Gastroesophageal sphincter (tissue), 3 donors: Measurements from ENCODE around the gene ARNT2.
"Not testable (repeated sequence)": the region's sequence is repeated elsewhere in the genome, so short reads cannot be mapped to it uniquely, and the experiment has no call there.

Experiments
- CTCF ChIP-seq, 4 experiments: fragments of 200-600 bp in 2 of 4; fragments of 450-650 bp in 2 of 4; sonication (generic) in 1 of 4; IDR thresholded peaks; one replicate each; pipeline ENCODE4 v1.5.1; 2017 to 2019; ENCODE audit warnings: antibody characterized with exemption in 4 of 4, mild to moderate bottlenecking in 2 of 4, moderate library complexity in 2 of 4
- EP300 ChIP-seq: sonication (generic); formaldehyde crosslinking; IDR thresholded peaks from one replicate; pipeline ENCODE4 v1.6.1; 2017; ENCODE audit warnings: antibody characterized with exemption, mild to moderate bottlenecking

- TF ChIP-seq EP300; CTCF (IDR thresholded peaks at IDR 0.05): not testable (repeated sequence)
Observed at GRCh38 chr15:80647424-80647823, 243.2 kb downstream of the ARNT2 start.
